Left lobe of liver (tissue), 2 donors: Measurements from ENCODE around the gene CTIF. TPM values are rescaled to one million over a fixed set of nuclear protein-coding genes. Genes with fewer than 3 reads are reported as not detected.

Source experiments
- ATAC-seq: fragments of 200-7000 bp; cut with Tn5 transposase; one replicate; pipeline ENCODE4 v1.9.1; 2020; ENCODE audit warnings: mild to moderate bottlenecking, moderate library complexity
- DNase-seq: peaks from one replicate; pipeline ENCODE4 v3.0.0-alpha.2; 2020; ENCODE audit warnings: low spot score
- total RNA-seq: library from RNA; stranded (reverse); gene quantifications from one replicate; pipeline ENCODE4 v1.2.1, GENCODE V29; 2021
- donor health status: DM: no; HTN: no; CAD: no; lungs with moderate emphysema.
- donor health status: DM: no; HTN: yes; CAD: no.

CTIF gene
- total RNA-seq, 1 donor from 2014 or later: 74.4 TPM

GRCh38 chr18:48886520-48887293, 347.9 kb downstream of the CTIF start:
- ATAC-seq: no peak
- no peak for DNase-seq

DNA sequence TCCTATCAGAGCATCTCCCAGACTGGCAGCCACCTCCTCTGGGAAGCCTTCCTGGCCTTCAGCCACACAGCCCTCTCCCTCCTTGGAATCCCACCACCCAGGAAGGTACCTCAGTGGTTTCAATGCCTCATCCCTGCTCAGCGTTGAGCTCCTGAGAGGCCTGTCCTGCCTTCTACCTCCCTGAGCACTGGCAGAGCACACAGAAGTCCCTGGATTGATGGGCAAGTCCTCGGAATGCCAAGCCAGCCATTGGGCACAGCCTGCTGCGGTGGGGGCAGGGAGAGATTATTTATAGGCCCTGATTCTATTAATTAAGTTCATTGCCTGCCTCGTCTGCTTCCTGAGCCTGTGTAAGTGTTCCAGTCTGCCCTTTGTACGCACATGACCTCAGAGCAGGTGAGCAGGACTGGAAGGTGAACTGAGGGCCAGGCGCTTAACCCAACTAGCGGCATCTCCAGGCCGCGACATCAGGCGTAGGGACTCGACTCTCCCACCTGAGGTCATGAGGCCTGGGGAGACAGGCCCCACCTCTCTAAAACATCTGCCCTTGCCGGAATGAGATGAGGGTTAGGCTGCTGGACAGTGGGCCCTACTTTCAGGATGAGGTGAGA, 348.6 kb downstream of the CTIF start:
- ATAC-seq (no peak), DNase-seq (no peak)

GRCh38 chr18:48887905-48888772, 349.3 kb downstream of the CTIF start:
- no peak for DNase-seq
- peak; percentile 51 for ATAC-seq

- no peak for DNase-seq
These were observed 349.9 kb downstream of the CTIF start for GRCh38 chr18:48888773-48889080.

DNA sequence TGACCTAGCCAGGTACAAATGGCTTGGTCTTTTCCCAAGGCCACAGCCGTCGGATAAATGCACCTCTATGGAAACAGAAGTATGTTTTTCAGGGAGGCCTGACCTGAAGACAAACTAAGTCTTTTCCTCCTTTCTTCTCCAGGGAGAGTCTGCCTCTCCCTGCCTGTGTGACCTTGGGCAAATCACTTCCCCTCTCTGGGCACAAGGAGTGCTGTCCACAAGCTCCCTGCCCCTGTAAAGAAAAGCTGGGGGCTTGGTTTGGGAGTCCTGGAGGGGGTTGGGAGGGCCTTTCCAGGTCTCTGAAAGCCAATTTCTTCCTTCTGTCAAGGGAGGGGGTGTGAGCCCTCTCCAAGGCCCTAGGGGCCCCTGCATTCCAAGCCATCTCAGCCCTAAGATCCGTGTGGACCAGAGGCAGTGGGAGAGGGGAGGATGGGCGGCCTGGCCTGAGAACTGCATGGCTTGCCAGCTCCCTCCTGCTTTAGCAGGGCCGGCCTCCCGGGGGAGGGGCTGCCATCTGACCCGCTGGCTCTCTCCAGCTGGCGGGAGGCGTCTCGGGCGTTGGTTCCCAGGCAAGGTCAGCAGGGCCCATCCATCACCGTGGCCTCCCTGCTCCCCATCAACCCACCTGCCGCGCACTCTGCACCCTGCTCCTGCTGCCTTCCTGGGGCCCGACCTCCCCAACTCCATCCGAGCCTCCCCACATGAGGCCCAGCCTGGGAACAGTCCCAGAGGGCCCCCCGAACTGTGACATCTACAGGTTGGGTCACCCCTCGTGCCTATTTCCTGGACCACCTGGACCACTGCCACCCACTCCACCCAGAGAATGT, 350.5 kb downstream of the CTIF start:
- DNase-seq (no peak), ATAC-seq (no peak)

More at GRCh38 chr18:48888773-48889080, 349.9 kb downstream of the CTIF start:
- no peak for ATAC-seq

GRCh38 chr18:48889981-48890762, 351.3 kb downstream of the CTIF start:
- DNase-seq: no peak
- ATAC-seq: no peak

- ATAC-seq: no peak
- no peak for DNase-seq
These were observed 352.9 kb downstream of the CTIF start for GRCh38 chr18:48891721-48892120.

DNA sequence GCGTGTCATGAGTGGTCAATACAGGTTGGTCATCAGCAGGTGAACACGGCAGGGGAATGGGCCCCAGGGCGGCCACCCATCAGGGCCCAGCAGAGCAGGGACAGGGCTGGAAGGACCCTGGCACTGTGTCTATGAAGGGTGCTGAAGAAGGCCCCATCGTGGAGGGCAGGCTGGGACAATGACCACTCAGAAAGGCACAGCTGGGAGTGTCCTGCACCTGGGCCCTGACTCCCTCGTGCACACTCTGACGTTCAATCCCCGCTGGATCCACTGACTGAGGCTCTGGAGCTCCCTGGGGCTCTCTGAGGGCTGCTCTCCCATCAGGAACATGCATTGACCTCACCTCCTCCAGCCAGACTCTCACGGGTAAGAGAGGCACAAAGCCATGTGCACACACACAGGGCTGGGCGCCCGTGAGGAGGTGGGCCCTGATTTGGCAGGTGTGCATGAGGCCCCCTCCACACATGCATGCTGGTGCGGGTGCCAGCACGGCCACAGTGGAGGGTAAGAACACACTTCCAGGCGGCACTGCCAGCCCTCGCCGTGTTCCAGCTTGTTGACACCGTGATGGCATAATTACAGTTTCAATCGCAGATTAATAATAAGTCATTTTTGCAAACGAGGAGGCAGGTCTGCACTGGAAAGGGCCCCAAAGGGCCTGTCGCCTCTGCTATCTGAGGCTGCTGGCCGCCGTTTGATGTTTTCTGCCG, 353.5 kb downstream of the CTIF start:
- DNase-seq (no peak), ATAC-seq (no peak)

DNA sequence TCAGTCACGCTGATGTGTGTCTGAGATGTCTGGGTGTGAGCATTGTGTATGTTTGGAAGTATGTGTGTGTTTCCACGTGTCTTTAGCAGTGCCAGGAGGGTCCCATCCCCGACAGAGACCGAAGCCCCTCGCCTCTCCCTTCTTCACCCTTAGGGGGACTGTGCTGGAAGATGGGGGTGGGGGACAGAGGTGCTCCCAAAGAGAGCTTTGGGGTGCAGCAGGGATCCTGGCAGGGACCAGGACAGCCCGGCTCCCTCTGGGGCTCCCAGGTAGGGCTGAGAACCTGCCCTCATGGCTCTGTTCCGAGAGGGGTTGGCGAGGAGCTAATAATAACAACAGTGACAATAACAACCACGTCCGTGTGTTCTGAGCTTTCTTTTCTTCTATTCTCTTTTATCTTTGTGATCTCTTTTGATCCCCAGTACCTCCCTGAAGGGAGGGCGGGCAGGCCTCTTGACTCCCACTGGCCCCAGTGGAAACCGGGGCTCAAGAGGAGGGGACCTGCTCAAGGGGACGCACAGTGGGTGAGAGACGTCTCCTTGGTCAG, 354.3 kb downstream of the CTIF start:
- DNase-seq (no peak), ATAC-seq (no peak)

- ATAC-seq (peak; percentile 82), DNase-seq (peak; percentile 74)
These were observed 355.1 kb downstream of the CTIF start for GRCh38 chr18:48893608-48894600.

GRCh38 chr18:48894799-48895346, 356.0 kb downstream of the CTIF start:
- ATAC-seq (no peak), DNase-seq (no peak)

- no peak for DNase-seq
- no peak for ATAC-seq
These were observed 357.6 kb downstream of the CTIF start for GRCh38 chr18:48896326-48896874.

- DNase-seq (no peak), ATAC-seq (peak; percentile 40)
These were observed 358.2 kb downstream of the CTIF start for GRCh38 chr18:48896875-48897511.

GRCh38 chr18:48897531-48897930, 358.7 kb downstream of the CTIF start:
- ATAC-seq: no peak
- no peak for DNase-seq

DNA sequence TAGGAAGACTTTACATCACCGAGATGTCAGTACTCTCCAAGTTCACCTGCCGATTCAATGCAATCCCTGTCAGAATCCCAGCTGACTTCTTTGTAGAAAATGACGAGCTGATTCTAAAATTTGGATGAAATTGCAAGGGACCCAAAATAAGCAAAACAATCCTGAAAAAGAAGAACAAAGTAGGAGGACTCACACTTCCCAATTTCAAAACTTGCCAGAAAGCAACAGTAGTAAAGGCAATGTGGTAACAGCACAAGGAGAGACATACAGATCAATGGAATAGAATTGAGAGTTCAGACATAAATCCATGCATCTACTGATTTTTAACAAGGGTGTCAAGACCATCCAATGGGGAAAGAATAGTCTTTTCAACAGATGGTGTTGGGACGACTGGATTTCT, 359.7 kb downstream of the CTIF start:
- DNase-seq: no peak
- ATAC-seq: no peak

DNA sequence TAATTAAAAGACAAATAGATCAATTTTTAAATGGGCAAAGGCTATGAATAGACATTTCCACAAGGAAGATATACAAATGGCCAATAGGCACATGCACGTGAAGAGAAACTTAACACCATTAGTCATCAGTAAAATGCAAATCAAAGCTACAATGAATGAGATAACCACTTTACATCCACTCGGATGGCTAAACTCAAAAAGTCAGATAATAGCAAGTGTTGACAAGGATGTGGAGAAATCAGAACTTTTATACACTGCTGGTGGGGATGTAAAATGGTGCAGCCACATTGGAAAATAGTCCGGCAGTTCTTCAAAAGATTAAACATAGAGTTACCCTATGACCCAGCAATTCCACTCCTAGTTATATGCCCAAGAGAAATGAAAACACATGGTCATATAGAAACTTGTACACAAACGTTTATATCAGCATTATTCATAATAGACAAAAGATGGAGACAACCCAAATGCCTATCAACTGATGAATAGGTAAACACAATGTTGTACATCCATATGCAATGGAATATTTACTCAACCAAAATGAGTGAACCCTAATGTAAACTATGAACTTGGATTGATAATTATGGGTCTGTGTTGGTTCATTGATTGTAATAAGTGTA, 360.8 kb downstream of the CTIF start:
- no peak for DNase-seq
- ATAC-seq: no peak
